ENCODE data around the gene CHRNA9.

DNA sequence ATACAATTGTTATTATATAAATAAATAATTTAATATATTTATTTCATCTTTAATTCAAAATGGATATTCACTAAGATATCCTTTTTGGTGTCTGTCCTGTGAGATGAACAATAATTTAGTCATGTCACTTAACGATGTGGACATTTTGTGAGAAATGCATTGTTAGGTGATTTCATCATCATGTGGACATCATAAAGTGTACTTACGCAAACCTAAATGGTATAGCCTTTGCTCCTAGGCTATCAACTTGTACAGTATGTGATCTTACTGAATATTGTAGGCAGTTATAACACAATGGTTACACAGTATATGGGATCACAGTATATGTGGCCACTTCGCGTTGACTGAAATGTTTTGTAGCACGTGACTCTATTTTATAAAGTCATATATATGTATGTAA lies 20.2 kb upstream of the CHRNA9 start:
- TF ChIP-seq, protein P1, sequence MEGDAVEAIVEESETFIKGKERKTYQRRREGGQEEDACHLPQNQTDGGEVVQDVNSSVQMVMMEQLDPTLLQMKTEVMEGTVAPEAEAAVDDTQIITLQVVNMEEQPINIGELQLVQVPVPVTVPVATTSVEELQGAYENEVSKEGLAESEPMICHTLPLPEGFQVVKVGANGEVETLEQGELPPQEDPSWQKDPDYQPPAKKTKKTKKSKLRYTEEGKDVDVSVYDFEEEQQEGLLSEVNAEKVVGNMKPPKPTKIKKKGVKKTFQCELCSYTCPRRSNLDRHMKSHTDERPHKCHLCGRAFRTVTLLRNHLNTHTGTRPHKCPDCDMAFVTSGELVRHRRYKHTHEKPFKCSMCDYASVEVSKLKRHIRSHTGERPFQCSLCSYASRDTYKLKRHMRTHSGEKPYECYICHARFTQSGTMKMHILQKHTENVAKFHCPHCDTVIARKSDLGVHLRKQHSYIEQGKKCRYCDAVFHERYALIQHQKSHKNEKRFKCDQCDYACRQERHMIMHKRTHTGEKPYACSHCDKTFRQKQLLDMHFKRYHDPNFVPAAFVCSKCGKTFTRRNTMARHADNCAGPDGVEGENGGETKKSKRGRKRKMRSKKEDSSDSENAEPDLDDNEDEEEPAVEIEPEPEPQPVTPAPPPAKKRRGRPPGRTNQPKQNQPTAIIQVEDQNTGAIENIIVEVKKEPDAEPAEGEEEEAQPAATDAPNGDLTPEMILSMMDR (IDR thresholded peaks at IDR 0.05): no peak
- no peak for TF ChIP-seq POLR2A (IDR thresholded peaks at IDR 0.05)

Measured in thyroid gland (tissue), 4 donors.